H1 (cell line): ENCODE results near the gene CORO7. TPM values are rescaled to one million over a fixed set of nuclear protein-coding genes. Genes with fewer than 3 reads are reported as not detected.

Source experiments
- CHD2 ChIP-seq: IDR thresholded peaks from 2 replicates; pipeline ENCODE4 v1.6.1; 2012; ENCODE audit warnings: low read length, improper control_type of control experiment
- EGR1 ChIP-seq: IDR thresholded peaks from 2 replicates; pipeline ENCODE4 v1.6.1; 2011; ENCODE audit warnings: low read depth, low read length, borderline replicate concordance
- HDAC6 ChIP-seq: IDR thresholded peaks from one replicate; pipeline ENCODE4 v1.7.1; 2012; ENCODE audit warnings: low read depth, mild to moderate bottlenecking, inconsistent platforms, low read length, moderate library complexity
- KDM1A ChIP-seq: fragments of 200-600, 300-600 bp; sonication (generic); IDR thresholded peaks from 2 replicates; pipeline ENCODE4 v1.7.1; 2016; ENCODE audit warnings: mild to moderate bottlenecking, low read length, borderline replicate concordance
- SAP30 ChIP-seq: fragments of 300-600 bp; sonication (generic); IDR thresholded peaks from 2 replicates; pipeline ENCODE4 v1.7.1; 2012; ENCODE audit warnings: low read length, moderate library complexity, mild to moderate bottlenecking, inconsistent platforms; ENCODE audit not compliant: insufficient read depth, insufficient replicate concordance
- SRF ChIP-seq: IDR thresholded peaks from 2 replicates; pipeline ENCODE4 v1.6.1; 2011; ENCODE audit warnings: mild to moderate bottlenecking, low read depth, low read length, moderate library complexity
- polyA plus RNA-seq, 7 experiments: library from polyadenylated mRNA; depleted of rRNA in 3 of 7; stranded (reverse) in 5 of 7; unstranded in 2 of 7; fragments of >200 nt in 5 of 7; fragments of 200-250 nt in 2 of 7; gene quantifications; 1 replicate in 5 of 7; 2 replicates in 1 of 7; 4 replicates in 1 of 7; pipeline versions ENCODE4 v1.2.1 to v1.2.3, GENCODE V29; 2011 to 2013; ENCODE audit warnings: missing spikeins in 2 of 7, mixed read lengths in 2 of 7
- total RNA-seq: library from RNA; stranded (reverse); fragmentation: NEBNext Ultra II Directional; extraction: Animal tissue kit (Norgen Biotek cat#: 25700); gene quantifications from 2 replicates; pipeline ENCODE4 v1.2.1, GENCODE V29; 2021
- TF ChIP-seq, protein P1 (sequence below): fragments of 300-600 bp; sonication (generic); IDR thresholded peaks from 2 replicates; pipeline ENCODE4 v1.7.1; 2012; ENCODE audit warnings: low read length, moderate library complexity, mild to moderate bottlenecking, inconsistent platforms; ENCODE audit not compliant: insufficient replicate concordance

CORO7 gene
- total and polyA plus RNA-seq, 2 of the 8 experiments (the other 6 are each of a cell fraction or from before 2014, with no cell fraction given) = 25.2 to 29.8 TPM

DNA sequence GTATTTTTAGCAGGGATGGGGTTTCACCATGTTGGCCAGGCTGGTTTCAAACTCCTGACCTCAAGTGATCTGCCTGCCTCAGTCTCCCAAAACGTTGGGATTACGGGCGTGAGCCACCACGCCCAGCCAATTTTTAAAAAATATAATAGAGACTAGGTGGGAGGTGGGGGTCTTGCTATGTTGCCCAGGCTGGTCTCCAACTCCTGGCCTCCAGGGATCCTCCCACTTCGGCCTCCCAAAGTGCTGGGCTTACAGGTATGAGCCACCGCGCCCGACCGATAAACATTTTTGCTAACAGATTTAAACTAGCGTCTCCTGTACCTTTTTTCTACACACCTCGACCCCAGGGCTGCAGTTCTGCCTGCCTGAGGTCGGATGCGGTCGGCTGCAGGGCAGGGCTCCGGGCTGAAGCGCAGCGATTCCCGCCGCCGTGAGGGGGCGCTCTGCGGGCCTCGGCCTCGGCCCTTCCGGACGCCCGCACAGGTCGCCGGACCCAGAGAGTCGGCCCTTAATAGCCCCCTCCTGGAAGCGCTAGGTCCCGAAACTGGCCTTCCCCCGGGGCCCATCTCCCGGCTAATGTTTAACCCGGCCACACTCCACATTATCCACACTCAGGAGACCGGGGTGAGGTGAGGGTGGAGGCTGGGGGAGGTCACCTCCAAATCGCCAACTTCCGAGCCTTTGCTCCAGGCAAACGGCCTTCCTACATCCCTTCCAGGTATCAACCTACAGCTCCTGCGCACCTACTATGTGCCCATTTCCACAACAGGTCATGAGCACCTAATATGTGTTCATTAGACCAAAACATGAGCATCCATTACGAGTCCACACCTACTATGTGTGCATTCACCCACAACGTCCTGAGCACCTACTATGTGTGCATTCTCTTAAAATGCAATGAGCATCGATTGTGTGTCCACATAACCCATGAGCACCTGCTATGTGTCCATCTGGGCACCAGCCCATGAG is 102.5 kb downstream of the CORO7 start (continued):
- TF ChIP-seq, protein P1, sequence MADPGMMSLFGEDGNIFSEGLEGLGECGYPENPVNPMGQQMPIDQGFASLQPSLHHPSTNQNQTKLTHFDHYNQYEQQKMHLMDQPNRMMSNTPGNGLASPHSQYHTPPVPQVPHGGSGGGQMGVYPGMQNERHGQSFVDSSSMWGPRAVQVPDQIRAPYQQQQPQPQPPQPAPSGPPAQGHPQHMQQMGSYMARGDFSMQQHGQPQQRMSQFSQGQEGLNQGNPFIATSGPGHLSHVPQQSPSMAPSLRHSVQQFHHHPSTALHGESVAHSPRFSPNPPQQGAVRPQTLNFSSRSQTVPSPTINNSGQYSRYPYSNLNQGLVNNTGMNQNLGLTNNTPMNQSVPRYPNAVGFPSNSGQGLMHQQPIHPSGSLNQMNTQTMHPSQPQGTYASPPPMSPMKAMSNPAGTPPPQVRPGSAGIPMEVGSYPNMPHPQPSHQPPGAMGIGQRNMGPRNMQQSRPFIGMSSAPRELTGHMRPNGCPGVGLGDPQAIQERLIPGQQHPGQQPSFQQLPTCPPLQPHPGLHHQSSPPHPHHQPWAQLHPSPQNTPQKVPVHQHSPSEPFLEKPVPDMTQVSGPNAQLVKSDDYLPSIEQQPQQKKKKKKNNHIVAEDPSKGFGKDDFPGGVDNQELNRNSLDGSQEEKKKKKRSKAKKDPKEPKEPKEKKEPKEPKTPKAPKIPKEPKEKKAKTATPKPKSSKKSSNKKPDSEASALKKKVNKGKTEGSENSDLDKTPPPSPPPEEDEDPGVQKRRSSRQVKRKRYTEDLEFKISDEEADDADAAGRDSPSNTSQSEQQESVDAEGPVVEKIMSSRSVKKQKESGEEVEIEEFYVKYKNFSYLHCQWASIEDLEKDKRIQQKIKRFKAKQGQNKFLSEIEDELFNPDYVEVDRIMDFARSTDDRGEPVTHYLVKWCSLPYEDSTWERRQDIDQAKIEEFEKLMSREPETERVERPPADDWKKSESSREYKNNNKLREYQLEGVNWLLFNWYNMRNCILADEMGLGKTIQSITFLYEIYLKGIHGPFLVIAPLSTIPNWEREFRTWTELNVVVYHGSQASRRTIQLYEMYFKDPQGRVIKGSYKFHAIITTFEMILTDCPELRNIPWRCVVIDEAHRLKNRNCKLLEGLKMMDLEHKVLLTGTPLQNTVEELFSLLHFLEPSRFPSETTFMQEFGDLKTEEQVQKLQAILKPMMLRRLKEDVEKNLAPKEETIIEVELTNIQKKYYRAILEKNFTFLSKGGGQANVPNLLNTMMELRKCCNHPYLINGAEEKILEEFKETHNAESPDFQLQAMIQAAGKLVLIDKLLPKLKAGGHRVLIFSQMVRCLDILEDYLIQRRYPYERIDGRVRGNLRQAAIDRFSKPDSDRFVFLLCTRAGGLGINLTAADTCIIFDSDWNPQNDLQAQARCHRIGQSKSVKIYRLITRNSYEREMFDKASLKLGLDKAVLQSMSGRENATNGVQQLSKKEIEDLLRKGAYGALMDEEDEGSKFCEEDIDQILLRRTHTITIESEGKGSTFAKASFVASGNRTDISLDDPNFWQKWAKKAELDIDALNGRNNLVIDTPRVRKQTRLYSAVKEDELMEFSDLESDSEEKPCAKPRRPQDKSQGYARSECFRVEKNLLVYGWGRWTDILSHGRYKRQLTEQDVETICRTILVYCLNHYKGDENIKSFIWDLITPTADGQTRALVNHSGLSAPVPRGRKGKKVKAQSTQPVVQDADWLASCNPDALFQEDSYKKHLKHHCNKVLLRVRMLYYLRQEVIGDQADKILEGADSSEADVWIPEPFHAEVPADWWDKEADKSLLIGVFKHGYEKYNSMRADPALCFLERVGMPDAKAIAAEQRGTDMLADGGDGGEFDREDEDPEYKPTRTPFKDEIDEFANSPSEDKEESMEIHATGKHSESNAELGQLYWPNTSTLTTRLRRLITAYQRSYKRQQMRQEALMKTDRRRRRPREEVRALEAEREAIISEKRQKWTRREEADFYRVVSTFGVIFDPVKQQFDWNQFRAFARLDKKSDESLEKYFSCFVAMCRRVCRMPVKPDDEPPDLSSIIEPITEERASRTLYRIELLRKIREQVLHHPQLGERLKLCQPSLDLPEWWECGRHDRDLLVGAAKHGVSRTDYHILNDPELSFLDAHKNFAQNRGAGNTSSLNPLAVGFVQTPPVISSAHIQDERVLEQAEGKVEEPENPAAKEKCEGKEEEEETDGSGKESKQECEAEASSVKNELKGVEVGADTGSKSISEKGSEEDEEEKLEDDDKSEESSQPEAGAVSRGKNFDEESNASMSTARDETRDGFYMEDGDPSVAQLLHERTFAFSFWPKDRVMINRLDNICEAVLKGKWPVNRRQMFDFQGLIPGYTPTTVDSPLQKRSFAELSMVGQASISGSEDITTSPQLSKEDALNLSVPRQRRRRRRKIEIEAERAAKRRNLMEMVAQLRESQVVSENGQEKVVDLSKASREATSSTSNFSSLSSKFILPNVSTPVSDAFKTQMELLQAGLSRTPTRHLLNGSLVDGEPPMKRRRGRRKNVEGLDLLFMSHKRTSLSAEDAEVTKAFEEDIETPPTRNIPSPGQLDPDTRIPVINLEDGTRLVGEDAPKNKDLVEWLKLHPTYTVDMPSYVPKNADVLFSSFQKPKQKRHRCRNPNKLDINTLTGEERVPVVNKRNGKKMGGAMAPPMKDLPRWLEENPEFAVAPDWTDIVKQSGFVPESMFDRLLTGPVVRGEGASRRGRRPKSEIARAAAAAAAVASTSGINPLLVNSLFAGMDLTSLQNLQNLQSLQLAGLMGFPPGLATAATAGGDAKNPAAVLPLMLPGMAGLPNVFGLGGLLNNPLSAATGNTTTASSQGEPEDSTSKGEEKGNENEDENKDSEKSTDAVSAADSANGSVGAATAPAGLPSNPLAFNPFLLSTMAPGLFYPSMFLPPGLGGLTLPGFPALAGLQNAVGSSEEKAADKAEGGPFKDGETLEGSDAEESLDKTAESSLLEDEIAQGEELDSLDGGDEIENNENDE = no peak
- TF ChIP-seq SRF (no peak), SAP30 (no peak), HDAC6 (no peak), CHD2 (no peak), EGR1 (no peak), KDM1A (peak; percentile 73; the same call in 1 of the 2 replicates)
